ENCODE measurements around the gene MOB4.

The MOB4 gene

GRCh38 chr2:197573608-197574007 lies 57.7 kb downstream of the MOB4 start:
- TF ChIP-seq PPARA (CRISPR knock-in tag; IDR thresholded peaks at IDR 0.05; ENCODE audit: borderline replicate concordance) (no peak), CSDC2 (CRISPR knock-in tag; IDR thresholded peaks at IDR 0.05) (no peak), ZNF565 (CRISPR knock-in tag; conservative IDR thresholded peaks at IDR 0.05; ENCODE audit: low read depth) (no peak), SNAI2 (CRISPR knock-in tag; IDR thresholded peaks at IDR 0.05) (no peak), ARNTL (CRISPR knock-in tag; IDR thresholded peaks at IDR 0.05; ENCODE audit: borderline replicate concordance, low read depth) (no peak), TOX (CRISPR knock-in tag; IDR thresholded peaks at IDR 0.05; ENCODE audit: borderline replicate concordance) (no peak), ZNF8 (CRISPR knock-in tag; IDR thresholded peaks at IDR 0.05) (no peak), ZC3H10 (CRISPR knock-in tag; IDR thresholded peaks at IDR 0.05) (no peak), GLIS3 (CRISPR knock-in tag; IDR thresholded peaks at IDR 0.05) (no peak), BACH2 (CRISPR knock-in tag; IDR thresholded peaks at IDR 0.05; ENCODE audit: borderline replicate concordance) (no peak)
- TF ChIP-seq, protein P1, sequence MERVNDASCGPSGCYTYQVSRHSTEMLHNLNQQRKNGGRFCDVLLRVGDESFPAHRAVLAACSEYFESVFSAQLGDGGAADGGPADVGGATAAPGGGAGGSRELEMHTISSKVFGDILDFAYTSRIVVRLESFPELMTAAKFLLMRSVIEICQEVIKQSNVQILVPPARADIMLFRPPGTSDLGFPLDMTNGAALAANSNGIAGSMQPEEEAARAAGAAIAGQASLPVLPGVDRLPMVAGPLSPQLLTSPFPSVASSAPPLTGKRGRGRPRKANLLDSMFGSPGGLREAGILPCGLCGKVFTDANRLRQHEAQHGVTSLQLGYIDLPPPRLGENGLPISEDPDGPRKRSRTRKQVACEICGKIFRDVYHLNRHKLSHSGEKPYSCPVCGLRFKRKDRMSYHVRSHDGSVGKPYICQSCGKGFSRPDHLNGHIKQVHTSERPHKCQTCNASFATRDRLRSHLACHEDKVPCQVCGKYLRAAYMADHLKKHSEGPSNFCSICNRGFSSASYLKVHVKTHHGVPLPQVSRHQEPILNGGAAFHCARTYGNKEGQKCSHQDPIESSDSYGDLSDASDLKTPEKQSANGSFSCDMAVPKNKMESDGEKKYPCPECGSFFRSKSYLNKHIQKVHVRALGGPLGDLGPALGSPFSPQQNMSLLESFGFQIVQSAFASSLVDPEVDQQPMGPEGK (CRISPR knock-in tag; IDR thresholded peaks at IDR 0.05; ENCODE audit: borderline replicate concordance), result no peak
- no peak for ATAC-seq

GRCh38 chr2:197575987-197576386 lies 60.1 kb downstream of the MOB4 start:
- TF ChIP-seq ZFP3 (CRISPR knock-in tag; IDR thresholded peaks at IDR 0.05), result peak; percentile 69
- TF ChIP-seq TOX (CRISPR knock-in tag; IDR thresholded peaks at IDR 0.05; ENCODE audit: borderline replicate concordance), result no peak
- no peak for TF ChIP-seq RARB (CRISPR knock-in tag; IDR thresholded peaks at IDR 0.05)
- TF ChIP-seq ESRRG (CRISPR knock-in tag; IDR thresholded peaks at IDR 0.05), result no peak
- no peak for TF ChIP-seq CSDC2 (CRISPR knock-in tag; IDR thresholded peaks at IDR 0.05)
- no peak for TF ChIP-seq ZNF70 (CRISPR knock-in tag; IDR thresholded peaks at IDR 0.05)
- no peak for ATAC-seq

- TF ChIP-seq TOX (CRISPR knock-in tag; IDR thresholded peaks at IDR 0.05; ENCODE audit: borderline replicate concordance), result no peak
- TF ChIP-seq TSHZ2 (CRISPR knock-in tag; IDR thresholded peaks at IDR 0.05), result no peak
- TF ChIP-seq ZFP3 (CRISPR knock-in tag; IDR thresholded peaks at IDR 0.05), result no peak
- no peak for TF ChIP-seq CSRNP3 (CRISPR knock-in tag; IDR thresholded peaks at IDR 0.05)
- TF ChIP-seq ARNTL (CRISPR knock-in tag; IDR thresholded peaks at IDR 0.05; ENCODE audit: borderline replicate concordance, low read depth), result no peak
- TF ChIP-seq, protein P1 (CRISPR knock-in tag; IDR thresholded peaks at IDR 0.05; ENCODE audit: borderline replicate concordance), result no peak
- no peak for TF ChIP-seq GLIS3 (CRISPR knock-in tag; IDR thresholded peaks at IDR 0.05)
- TF ChIP-seq ZNF70 (CRISPR knock-in tag; IDR thresholded peaks at IDR 0.05), result no peak
- no peak for TF ChIP-seq CSDC2 (CRISPR knock-in tag; IDR thresholded peaks at IDR 0.05)
- no peak for TF ChIP-seq POU6F1 (CRISPR knock-in tag; IDR thresholded peaks at IDR 0.05; ENCODE audit: borderline replicate concordance, low read depth)
- TF ChIP-seq OSR1 (CRISPR knock-in tag; IDR thresholded peaks at IDR 0.05), result no peak
- no peak for TF ChIP-seq ZNF8 (CRISPR knock-in tag; IDR thresholded peaks at IDR 0.05)
- TF ChIP-seq SNAI2 (CRISPR knock-in tag; IDR thresholded peaks at IDR 0.05), result no peak
- no peak for TF ChIP-seq ZFP30 (CRISPR knock-in tag; IDR thresholded peaks at IDR 0.05)
- ATAC-seq, result no peak
Observed at GRCh38 chr2:197576631-197577030, 60.8 kb downstream of the MOB4 start.
